Mesodermal cell (in vitro differentiated cells): ENCODE measurements around the gene NEK11.

ENCODE experiments used
- H3K27ac ChIP-seq: 2 replicates; pipeline ENCODE4 v1.7.0; 2013; ENCODE audit warnings: mild to moderate bottlenecking, low read depth, low read length, moderate library complexity; ENCODE audit not compliant: severe bottlenecking
- H3K36me3 ChIP-seq: 2 replicates; pipeline ENCODE4 v1.7.1; 2013; ENCODE audit warnings: mild to moderate bottlenecking, low read length, moderate library complexity; ENCODE audit not compliant: control insufficient read depth, insufficient read depth
- H3K4me1 ChIP-seq: one replicate; pipeline ENCODE4 v1.7.1; 2013; ENCODE audit warnings: mild to moderate bottlenecking, low read length; ENCODE audit not compliant: insufficient read depth, control insufficient read depth, poor library complexity, severe bottlenecking
- H3K4me3 ChIP-seq: 2 replicates; pipeline ENCODE4 v1.7.0; 2013; ENCODE audit warnings: low read length, control low read depth, mild to moderate bottlenecking; ENCODE audit not compliant: insufficient read depth, poor library complexity, severe bottlenecking; ENCODE audit errors: extremely low read depth
- H3K9me3 ChIP-seq: 2 replicates; pipeline ENCODE4 v1.7.1; 2013; ENCODE audit warnings: mild to moderate bottlenecking, low read length, moderate library complexity; ENCODE audit not compliant: control insufficient read depth
- WGBS, 2 experiments: methylation state at CpG; one replicate each; pipeline ENCODE4 v1.1.5; 2013; ENCODE audit warnings: missing lambda C conversion rate in 2 of 2; ENCODE audit not compliant: insufficient coverage in 2 of 2; 5-methylcytosine and 5-hydroxymethylcytosine counted together

The NEK11 gene

DNA sequence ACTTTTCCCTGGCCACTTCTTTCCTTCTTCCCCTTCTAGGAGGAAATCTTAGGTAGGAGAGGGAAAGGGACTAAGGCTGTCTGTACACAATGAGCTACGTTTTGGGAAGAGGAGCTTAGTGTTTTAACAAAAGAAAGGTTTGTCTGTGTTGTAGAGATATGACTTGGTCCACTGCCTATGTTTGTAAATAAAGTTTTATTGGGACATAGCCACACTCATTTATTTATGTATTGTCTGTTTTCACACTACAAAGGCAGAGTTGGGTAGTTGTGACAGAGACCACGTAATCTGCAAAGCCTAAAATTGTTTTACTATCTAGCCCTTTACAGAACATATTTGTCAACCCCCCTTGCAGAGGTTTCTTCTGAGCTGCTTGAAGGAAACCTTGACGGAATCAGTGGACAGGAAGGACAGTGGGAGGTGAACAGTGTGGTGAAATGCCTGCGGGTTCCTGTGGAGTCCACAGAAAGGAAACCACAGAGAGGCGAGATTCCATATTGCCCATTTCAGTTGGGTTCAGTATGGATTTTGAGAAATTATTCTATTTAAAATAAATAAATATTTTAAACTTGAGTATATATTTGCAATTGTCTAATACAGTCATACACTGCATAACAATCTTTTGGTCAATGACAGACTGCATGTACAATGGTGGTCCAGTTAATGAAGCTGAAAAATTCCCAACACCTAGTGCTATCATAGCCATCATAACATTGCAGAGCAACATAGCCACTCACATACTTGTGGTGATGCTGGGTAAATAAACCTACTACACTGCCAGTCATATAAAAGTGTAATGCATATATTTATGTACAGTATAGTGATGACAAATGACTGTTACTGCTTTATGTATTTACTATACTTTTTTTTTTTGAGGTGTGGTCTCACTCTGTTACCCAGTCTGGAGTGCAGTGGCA is 197.0 kb downstream of the NEK11 start:
- Histone ChIP-seq H3K4me3 (no peak overlapping the region), H3K36me3 (no peaks in the 10 kb centered on the region), H3K4me1 (no peaks in the 10 kb centered on the region), H3K9me3 (no peaks in the 10 kb centered on the region), H3K27ac (no peak overlapping the region)
- WGBS, 2 experiments = 100% methylated on average over 1 of the region's 5 CpGs

- WGBS, 2 experiments = no CpG with 5 or more reads among the region's 5 CpGs
- H3K4me3 ChIP-seq = no peak overlapping the region
Measured at GRCh38 chr3:131224886-131225550, 198.3 kb downstream of the NEK11 start.

GRCh38 chr3:131228522-131228921 is 201.8 kb downstream of the NEK11 start:
- WGBS, 2 experiments = 77 to 85% methylated on average over 2 to 3 of the region's 3 CpGs
- Histone ChIP-seq H3K36me3 (no peaks in the 10 kb centered on the region), H3K4me1 (no peaks in the 10 kb centered on the region), H3K9me3 (no peaks in the 10 kb centered on the region), H3K27ac (no peak overlapping the region), H3K4me3 (no peak overlapping the region)

More at GRCh38 chr3:131224886-131225550, 198.3 kb downstream of the NEK11 start:
- H3K9me3 ChIP-seq = no peaks in the 10 kb centered on the region
- no peaks in the 10 kb centered on the region for H3K36me3 ChIP-seq
- no peaks in the 10 kb centered on the region for H3K4me1 ChIP-seq
- H3K27ac ChIP-seq = no peak overlapping the region

DNA sequence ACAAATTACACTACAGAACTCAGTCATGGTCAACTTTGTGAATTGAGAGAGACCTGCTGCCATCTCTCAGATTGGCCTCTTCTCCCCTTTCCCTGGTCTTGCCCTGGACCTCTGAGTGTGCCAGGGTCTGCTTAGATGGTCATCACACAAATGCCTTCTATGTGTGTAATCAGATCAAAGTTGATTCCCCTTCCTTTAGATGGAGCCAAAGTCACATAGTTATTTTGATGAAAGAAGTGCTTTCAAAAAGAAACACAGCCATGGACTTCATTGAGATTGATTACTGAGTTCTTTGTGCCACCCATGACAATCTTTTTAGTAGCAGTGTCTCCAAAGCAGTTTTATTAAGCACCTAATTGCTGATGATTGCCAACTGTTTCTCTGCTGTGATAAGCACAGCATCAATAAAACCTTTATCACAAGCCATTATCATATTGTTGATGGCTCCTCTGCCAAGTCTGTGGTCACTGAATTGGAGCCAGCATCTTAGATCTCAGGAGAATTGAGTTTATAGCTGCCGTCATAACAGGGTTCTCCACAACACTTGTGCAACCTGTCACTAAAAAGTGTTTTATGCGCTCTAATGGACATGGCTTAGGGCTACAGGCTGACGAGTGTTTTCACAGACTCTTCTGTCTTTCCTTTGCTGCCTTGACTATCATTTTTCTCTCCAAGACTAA is 205.2 kb downstream of the NEK11 start:
- WGBS, 2 experiments = 81 to 89% methylated on average over 3 of the region's 3 CpGs
- Histone ChIP-seq H3K27ac (no peak overlapping the region), H3K4me1 (no peaks in the 10 kb centered on the region), H3K36me3 (no peaks in the 10 kb centered on the region), H3K9me3 (no peaks in the 10 kb centered on the region), H3K4me3 (no peak overlapping the region)

DNA sequence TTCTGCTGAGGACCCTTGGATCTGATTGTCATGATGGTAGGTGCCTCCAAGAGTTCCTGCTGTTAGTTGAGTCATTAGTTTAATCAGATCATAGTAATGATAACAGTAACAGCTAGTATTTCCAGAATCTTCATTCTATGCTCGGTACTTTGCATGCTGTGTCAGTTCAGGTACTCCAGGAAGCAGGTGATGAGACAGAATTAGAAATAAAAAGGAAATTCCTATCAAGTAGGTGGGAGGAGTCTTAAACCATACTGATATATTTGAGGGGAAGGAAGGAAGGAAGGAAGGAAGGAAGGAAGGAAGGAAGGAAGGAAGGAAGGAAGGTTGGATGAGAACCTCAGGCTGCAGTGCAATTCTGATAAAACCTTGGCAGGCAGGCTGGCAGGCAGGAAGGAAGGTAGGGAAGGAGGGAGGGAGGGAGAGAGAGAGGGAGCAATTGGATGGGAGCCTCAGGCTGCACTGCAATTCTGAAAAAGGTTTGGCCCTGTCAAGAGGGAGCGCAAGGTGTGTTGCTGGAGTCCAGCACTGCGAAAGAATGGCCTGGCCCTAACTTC is 206.1 kb downstream of the NEK11 start:
- WGBS, 2 experiments = 100% methylated on average over 2 of the region's 3 CpGs; no CpG with 5 or more reads in 1 of the 2 experiments
- Histone ChIP-seq H3K4me3 (no peak overlapping the region), H3K4me1 (no peaks in the 10 kb centered on the region), H3K27ac (no peak overlapping the region), H3K36me3 (no peaks in the 10 kb centered on the region), H3K9me3 (no peaks in the 10 kb centered on the region)

DNA sequence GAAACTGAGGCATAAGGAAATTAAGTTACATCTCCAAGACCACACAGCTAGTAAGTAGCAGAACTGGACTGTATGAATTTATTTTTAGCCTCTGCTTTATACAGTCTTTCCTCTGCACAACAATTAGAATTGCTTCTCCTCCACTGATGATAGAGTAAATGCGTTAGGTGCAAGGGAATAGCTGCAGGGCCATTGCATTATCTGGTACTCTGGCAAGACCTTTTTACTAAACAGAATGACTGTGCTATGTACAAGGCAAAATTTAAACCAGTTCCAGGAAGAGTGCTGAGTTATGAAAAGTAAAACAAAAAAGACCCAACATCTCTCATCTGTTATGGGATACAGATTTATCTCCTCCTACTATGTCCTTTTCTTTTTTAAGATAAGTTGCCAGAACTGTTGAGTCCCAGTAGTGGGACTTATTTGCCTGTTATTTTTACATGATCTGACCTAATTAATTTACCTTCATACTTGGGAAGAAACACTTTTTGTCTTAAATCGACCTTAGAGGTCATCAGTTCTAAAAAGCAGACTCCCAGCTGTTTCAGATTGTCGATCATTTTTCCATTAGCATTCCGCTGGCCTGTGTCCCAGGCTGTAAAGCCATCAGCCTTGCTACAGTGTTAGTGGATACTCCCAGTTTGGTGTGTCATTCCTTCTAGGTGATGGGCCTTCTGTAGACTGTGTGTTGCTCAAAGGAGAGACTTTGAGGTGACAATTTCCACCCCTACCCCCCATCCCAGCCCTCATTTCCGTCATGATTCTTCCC is 207.4 kb downstream of the NEK11 start:
- H3K4me1 ChIP-seq = no peaks in the 10 kb centered on the region
- H3K27ac ChIP-seq = no peak overlapping the region
- H3K36me3 ChIP-seq = no peaks in the 10 kb centered on the region
- no peak overlapping the region for H3K4me3 ChIP-seq
- no peaks in the 10 kb centered on the region for H3K9me3 ChIP-seq
- 91 to 97% methylated on average over 3 of the region's 5 CpGs for WGBS, 2 experiments

- 87 to 93% methylated on average over 5 to 6 of the region's 6 CpGs for WGBS, 2 experiments
- Histone ChIP-seq H3K4me3 (no peak overlapping the region), H3K36me3 (no peaks in the 10 kb centered on the region), H3K27ac (no peak overlapping the region), H3K4me1 (no peaks in the 10 kb centered on the region), H3K9me3 (no peaks in the 10 kb centered on the region)
Measured at GRCh38 chr3:131236421-131236820, 209.7 kb downstream of the NEK11 start.

GRCh38 chr3:131238496-131238895 is 211.8 kb downstream of the NEK11 start:
- H3K4me1 ChIP-seq = no peaks in the 10 kb centered on the region
- H3K4me3 ChIP-seq = no peak overlapping the region
- no peak overlapping the region for H3K27ac ChIP-seq
- 100% methylated on average over 2 of the region's 2 CpGs for WGBS, 2 experiments
- no peaks in the 10 kb centered on the region for H3K36me3 ChIP-seq
- H3K9me3 ChIP-seq = no peaks in the 10 kb centered on the region

DNA sequence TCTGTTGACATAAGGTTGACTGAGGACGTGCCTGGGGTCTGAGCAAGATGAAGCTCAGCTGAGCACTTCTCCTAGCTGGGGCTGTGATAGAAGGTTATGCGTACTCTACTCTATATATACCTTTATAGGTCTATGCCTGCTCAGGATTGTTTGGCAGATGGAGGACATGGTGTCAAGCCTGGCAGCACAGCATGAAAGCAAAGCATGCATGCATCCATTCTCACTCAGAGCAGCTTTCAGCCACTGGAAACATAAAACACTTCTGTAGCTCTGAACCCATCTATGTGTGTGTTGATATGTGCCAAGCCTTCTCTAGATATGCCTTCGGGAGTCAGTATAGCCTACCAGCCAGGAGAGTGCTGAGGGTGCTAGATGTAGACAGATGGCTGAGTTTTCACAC is 212.6 kb downstream of the NEK11 start:
- 78 to 80% methylated on average over 1 of the region's 3 CpGs for WGBS, 2 experiments
- H3K4me3 ChIP-seq = no peak overlapping the region
- no peaks in the 10 kb centered on the region for H3K36me3 ChIP-seq
- H3K27ac ChIP-seq = no peak overlapping the region
- H3K4me1 ChIP-seq = no peaks in the 10 kb centered on the region
- H3K9me3 ChIP-seq = no peaks in the 10 kb centered on the region

GRCh38 chr3:131242201-131242600 is 215.5 kb downstream of the NEK11 start:
- Histone ChIP-seq H3K4me1 (no peaks in the 10 kb centered on the region), H3K9me3 (no peaks in the 10 kb centered on the region), H3K4me3 (no peak overlapping the region), H3K36me3 (no peaks in the 10 kb centered on the region), H3K27ac (no peak overlapping the region)
- 71 to 83% methylated on average over 1 to 3 of the region's 3 CpGs for WGBS, 2 experiments
